Adrenal gland (tissue), 5 donors: ENCODE data around the gene TSC22D2.

Experiments
- CTCF ChIP-seq, 6 experiments: fragments of 450-650 bp in 4 of 6; fragments of 200-600 bp in 2 of 6; sonication (generic) in 1 of 6; IDR thresholded peaks; 1 replicate in 5 of 6; 2 replicates in 1 of 6; pipeline versions ENCODE4 v1.5.1 to v1.8.0; 2016 to 2021; ENCODE audit warnings: antibody characterized with exemption in 6 of 6, mild to moderate bottlenecking in 2 of 6, moderate library complexity in 1 of 6
- POLR2A ChIP-seq, 2 donors: fragments of 450-650 bp; IDR thresholded peaks; one replicate each; pipeline ENCODE4 v1.6.1; 2017; ENCODE audit warnings: antibody characterized with exemption in 2 of 2, mild to moderate bottlenecking in 2 of 2, moderate library complexity in 1 of 2
- donor health status: DM: no; HTN: no; CAD: no.

GRCh38 chr3:150509780-150510179, 101.7 kb downstream of the TSC22D2 start:
- TF ChIP-seq POLR2A (IDR thresholded peaks at IDR 0.05): no peak
- TF ChIP-seq CTCF (IDR thresholded peaks at IDR 0.05): no peak
